Smooth muscle cell (in vitro differentiated cells): ENCODE measurements around the gene GIT2. TPM values are rescaled to one million over a fixed set of nuclear protein-coding genes. Genes with fewer than 3 reads are reported as not detected.
"Not testable (repeated sequence)": the region's sequence is repeated elsewhere in the genome, so short reads cannot be mapped to it uniquely, and the experiment has no call there.

Source experiments
- DNase-seq: peaks from one replicate; lab custom pipeline; 2025; ENCODE audit not compliant: unreplicated experiment; lab: John Stamatoyannopoulos, UW
- H2AFZ ChIP-seq: fragments of 200-600 bp; sonication (generic); 2 replicates; pipeline ENCODE4 v1.6.0; 2016; ENCODE audit warnings: antibody characterized with exemption, low read depth, mild to moderate bottlenecking
- H3F3A ChIP-seq: fragments of 200-600 bp; sonication (generic); 2 replicates; pipeline ENCODE4 v1.6.0; 2017; ENCODE audit warnings: antibody characterized with exemption, low read depth
- H3K27ac ChIP-seq: fragments of 200-600 bp; sonication (generic); 2 replicates; pipeline ENCODE4 v1.5.1; 2016; ENCODE audit warnings: low read depth, mild to moderate bottlenecking
- H3K27me3 ChIP-seq: fragments of 200-600 bp; sonication (generic); 2 replicates; pipeline ENCODE4 v1.6.1; 2016; ENCODE audit warnings: low read depth, mild to moderate bottlenecking
- H3K36me3 ChIP-seq: fragments of 200-600 bp; sonication (generic); 2 replicates; pipeline ENCODE4 v1.5.1; 2016; ENCODE audit warnings: low read depth
- H3K4me1 ChIP-seq: fragments of 200-600 bp; sonication (generic); 2 replicates; pipeline ENCODE4 v1.5.1; 2016; ENCODE audit warnings: low read depth
- H3K4me2 ChIP-seq: fragments of 200-600 bp; sonication (generic); 2 replicates; pipeline ENCODE4 v1.6.0; 2016; ENCODE audit warnings: mild to moderate bottlenecking
- H3K4me3 ChIP-seq: fragments of 200-600 bp; sonication (generic); 2 replicates; pipeline ENCODE4 v1.5.1; 2016; ENCODE audit warnings: mild to moderate bottlenecking
- H3K79me2 ChIP-seq: fragments of 200-600 bp; sonication (generic); 2 replicates; pipeline ENCODE4 v1.6.0; 2016; ENCODE audit warnings: low read depth, mild to moderate bottlenecking
- H3K9ac ChIP-seq: fragments of 200-600 bp; sonication (generic); 2 replicates; pipeline ENCODE4 v1.6.0; 2016; ENCODE audit warnings: low read depth
- H3K9me3 ChIP-seq: fragments of 200-600 bp; sonication (generic); replicated peaks from 2 replicates; pipeline ENCODE4 v1.5.1; 2016; ENCODE audit warnings: low read depth
- H4K20me1 ChIP-seq: fragments of 200-600 bp; sonication (generic); 2 replicates; pipeline ENCODE4 v1.6.0; 2016; ENCODE audit warnings: low read depth
- CTCF ChIP-seq: fragments of 200-600 bp; sonication (generic); IDR thresholded peaks from 2 replicates; pipeline ENCODE4 v1.5.1; 2017; ENCODE audit warnings: borderline replicate concordance, mild to moderate bottlenecking, antibody characterized with exemption; ENCODE audit not compliant: insufficient read depth, poor library complexity, severe bottlenecking
- WGBS: methylation state at CpG from one replicate; pipeline ENCODE4 v1.1.7; 2016; ENCODE audit warnings: low lambda C conversion rate; 5-methylcytosine and 5-hydroxymethylcytosine counted together
- polyA plus RNA-seq: library from polyadenylated mRNA; unstranded; fragments of >200 nt; fragmentation: Nextera tagmentation; extraction: Ambion mirVana; gene quantifications from 2 replicates; pipeline ENCODE4 v1.2.1, GENCODE V29; 2016
- total RNA-seq: library from RNA; depleted of rRNA; stranded (reverse); fragments of >200 nt; gene quantifications from 2 replicates; pipeline ENCODE4 v1.2.3, GENCODE V29; 2014

The GIT2 gene
- total and polyA plus RNA-seq, 2 experiments from 2014 or later: 20.3 to 27.3 TPM

DNA sequence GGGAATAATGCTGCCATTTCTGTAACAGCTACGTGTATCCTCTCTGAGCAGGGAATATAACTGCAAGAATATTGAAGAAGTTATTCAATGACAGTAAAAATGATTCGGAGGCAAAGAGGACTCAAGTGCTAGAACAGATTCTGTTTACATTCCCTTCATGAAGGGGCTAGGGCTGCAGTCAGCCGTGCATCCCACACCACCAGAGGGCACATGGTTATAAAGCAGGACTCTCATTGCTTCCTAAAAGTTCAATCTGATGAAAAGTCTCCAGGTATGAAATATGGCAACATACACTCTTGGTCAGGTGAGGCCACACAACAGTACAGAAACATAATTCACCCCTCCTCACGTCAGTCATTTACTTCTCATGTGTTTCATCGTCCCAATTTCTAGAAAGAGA, 62.1 kb downstream of the GIT2 start:
- H4K20me1 ChIP-seq: no peaks in the 10 kb centered on the region
- no peaks in the 10 kb centered on the region for H3F3A ChIP-seq
- H2AFZ ChIP-seq: no peak overlapping the region
- H3K27me3 ChIP-seq: no peaks in the 10 kb centered on the region
- TF ChIP-seq CTCF: peak; percentile 7
- no peak overlapping the region for H3K4me3 ChIP-seq
- H3K27ac ChIP-seq: no peak overlapping the region
- H3K9me3 ChIP-seq: no peaks in the 10 kb centered on the region
- H3K9ac ChIP-seq: no peak overlapping the region
- WGBS: 90% methylated on average over 5 of the region's 5 CpGs
- H3K36me3 ChIP-seq: peaks cover 11% of the 10 kb centered on the region
- no peak overlapping the region for H3K4me2 ChIP-seq
- no peaks in the 10 kb centered on the region for H3K4me1 ChIP-seq
- DNase-seq: no peak
- H3K79me2 ChIP-seq: no peaks in the 10 kb centered on the region

DNA sequence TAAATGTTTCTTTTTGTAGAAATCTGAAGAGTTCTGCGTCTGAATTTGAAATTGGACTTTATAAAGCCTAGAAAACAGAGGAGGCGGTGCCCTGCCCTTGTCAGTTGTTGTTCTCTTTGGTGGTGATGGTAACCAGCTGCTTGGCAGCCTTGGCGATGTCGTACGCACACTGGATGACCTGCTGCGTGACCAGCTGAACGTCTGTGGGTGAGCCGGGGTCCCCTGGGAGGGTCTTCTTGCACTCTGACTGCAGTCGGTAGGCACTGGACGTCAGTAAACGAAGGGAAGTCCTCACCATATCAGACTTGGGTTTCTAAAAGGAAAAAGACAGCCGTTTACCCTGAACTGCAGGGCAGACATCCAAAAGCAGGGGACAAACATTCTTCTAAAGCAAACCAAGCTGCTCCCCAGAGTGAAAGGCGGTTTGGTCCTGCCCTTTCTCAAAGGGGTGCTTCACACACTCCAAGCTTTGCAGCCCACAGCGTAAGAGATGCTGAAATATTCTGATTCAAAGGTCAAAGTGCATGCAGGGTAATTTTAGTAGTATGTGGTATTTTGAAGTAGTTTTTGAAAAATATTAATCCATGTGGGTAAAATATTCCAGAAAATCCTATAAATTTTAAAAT, 63.2 kb downstream of the GIT2 start:
- 92% methylated on average over 14 of the region's 14 CpGs for WGBS
- no peaks in the 10 kb centered on the region for H3K4me1 ChIP-seq
- H3K4me3 ChIP-seq: no peak overlapping the region
- H3K27me3 ChIP-seq: no peaks in the 10 kb centered on the region
- no peak for DNase-seq
- no peaks in the 10 kb centered on the region for H4K20me1 ChIP-seq
- H3K9ac ChIP-seq: no peak overlapping the region
- no peaks in the 10 kb centered on the region for H3F3A ChIP-seq
- no peak for TF ChIP-seq CTCF
- no peak overlapping the region for H2AFZ ChIP-seq
- H3K79me2 ChIP-seq: no peaks in the 10 kb centered on the region
- H3K4me2 ChIP-seq: no peak overlapping the region
- peaks cover 11% of the 10 kb centered on the region for H3K36me3 ChIP-seq
- H3K27ac ChIP-seq: no peak overlapping the region
- H3K9me3 ChIP-seq: no peaks in the 10 kb centered on the region

DNA sequence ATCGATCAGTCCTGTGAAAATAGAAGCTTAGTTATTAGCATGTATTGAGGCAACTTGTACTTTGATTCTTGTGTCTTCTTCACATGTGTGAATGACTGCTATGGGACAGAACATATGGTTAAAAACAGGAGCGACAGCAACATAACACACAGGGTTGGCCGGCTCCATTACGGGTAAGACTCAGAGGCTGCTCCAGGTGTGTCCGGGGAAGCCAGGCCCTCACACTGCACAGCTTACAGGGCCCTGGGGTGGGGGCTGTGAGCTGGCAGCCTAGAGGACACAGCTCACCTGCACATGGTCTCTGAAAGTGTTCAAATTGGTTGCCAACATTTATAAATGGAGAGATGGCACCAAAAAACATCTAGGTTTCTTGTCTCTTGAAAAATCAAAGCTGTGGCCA, 65.0 kb downstream of the GIT2 start:
- no peak overlapping the region for H2AFZ ChIP-seq
- no peaks in the 10 kb centered on the region for H3K9me3 ChIP-seq
- H3K79me2 ChIP-seq: no peaks in the 10 kb centered on the region
- no peak overlapping the region for H3K9ac ChIP-seq
- H4K20me1 ChIP-seq: no peaks in the 10 kb centered on the region
- no peak overlapping the region for H3K27ac ChIP-seq
- no peak for TF ChIP-seq CTCF
- peaks cover 11% of the 10 kb centered on the region for H3K36me3 ChIP-seq
- no peaks in the 10 kb centered on the region for H3F3A ChIP-seq
- no peaks in the 10 kb centered on the region for H3K4me1 ChIP-seq
- WGBS: 95% methylated on average over 5 of the region's 5 CpGs
- no peaks in the 10 kb centered on the region for H3K27me3 ChIP-seq
- no peak overlapping the region for H3K4me3 ChIP-seq
- no peak overlapping the region for H3K4me2 ChIP-seq
- no peak for DNase-seq

DNA sequence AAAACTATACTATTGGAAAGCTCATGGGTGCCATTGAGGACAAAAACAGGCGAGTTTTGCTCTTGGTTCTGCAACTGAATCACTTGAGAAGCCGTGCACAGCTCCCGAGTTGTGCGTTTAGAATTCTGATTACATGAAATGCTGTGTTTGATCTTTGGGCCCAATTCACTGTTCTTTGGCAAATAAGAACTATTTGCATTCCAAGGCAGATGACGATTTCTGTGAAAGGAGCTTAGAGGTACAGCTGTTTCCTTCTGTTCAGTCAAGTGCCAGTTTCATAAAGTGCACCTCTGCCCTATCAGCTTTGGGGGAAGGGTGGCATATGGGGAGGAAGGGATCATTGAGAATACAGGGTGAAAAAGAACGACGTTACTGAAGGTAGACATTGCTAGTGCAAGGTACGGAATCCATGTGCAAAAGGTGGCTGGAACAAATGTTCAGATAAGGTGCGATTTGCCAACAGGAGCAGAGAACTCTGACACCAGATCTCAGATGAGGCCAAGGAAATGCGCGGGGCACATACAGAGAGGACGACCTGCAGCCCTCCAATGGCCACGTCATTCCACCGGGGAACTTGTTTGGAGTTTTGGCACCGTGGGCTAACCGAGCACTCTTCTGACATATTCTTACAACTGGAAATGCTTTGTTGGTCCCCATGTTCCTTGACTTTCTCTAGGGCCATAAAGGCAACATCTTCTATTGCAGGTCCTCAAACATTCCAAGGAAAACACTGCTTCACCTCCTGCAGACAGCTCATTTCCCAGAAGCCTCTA, 66.0 kb downstream of the GIT2 start:
- Histone ChIP-seq H4K20me1 (no peaks in the 10 kb centered on the region), H3K9me3 (no peaks in the 10 kb centered on the region), H3K27me3 (no peaks in the 10 kb centered on the region), H2AFZ (no peak overlapping the region), H3K36me3 (peaks cover 8% of the 10 kb centered on the region), H3K27ac (no peak overlapping the region), H3K4me2 (no peak overlapping the region), H3K4me3 (no peak overlapping the region), H3K79me2 (no peaks in the 10 kb centered on the region), H3K4me1 (no peaks in the 10 kb centered on the region), H3F3A (no peaks in the 10 kb centered on the region), H3K9ac (no peak overlapping the region)
- WGBS: 94% methylated on average over 16 of the region's 16 CpGs
- no peak for TF ChIP-seq CTCF
- no peak for DNase-seq

GRCh38 chr12:109929326-109929725, 66.8 kb downstream of the GIT2 start:
- H3K27ac ChIP-seq, H3K4me2 ChIP-seq, H3K9ac ChIP-seq, H3F3A ChIP-seq, H3K27me3 ChIP-seq, H3K4me1 ChIP-seq, H2AFZ ChIP-seq, H3K36me3 ChIP-seq, H3K79me2 ChIP-seq, H3K4me3 ChIP-seq, DNase-seq, H3K9me3 ChIP-seq, H4K20me1 ChIP-seq: not testable (repeated sequence)
- WGBS: 98% methylated on average over 14 of the region's 14 CpGs
